PFSK-1 (cell line): ENCODE data around the gene RFTN1.

Experiments used
- FOXP2 ChIP-seq: optimal IDR thresholded peaks from 2 replicates; pipeline ENCODE3; 2011; ENCODE audit warnings: borderline replicate concordance, control low read depth, inconsistent platforms; ENCODE audit not compliant: insufficient read depth; ENCODE audit errors: extremely low read length, extremely low read depth
- POLR2AphosphoS5 ChIP-seq: IDR thresholded peaks from 2 replicates; pipeline ENCODE4 v1.6.1; 2012; ENCODE audit warnings: low read depth, mild to moderate bottlenecking, control low read depth, low read length, moderate library complexity
- SIN3A ChIP-seq: IDR thresholded peaks from 2 replicates; pipeline ENCODE4 v1.6.1; 2012; ENCODE audit warnings: mild to moderate bottlenecking, low read length, moderate library complexity, borderline replicate concordance; ENCODE audit not compliant: insufficient read depth
- TAF1 ChIP-seq: IDR thresholded peaks from 2 replicates; pipeline ENCODE4 v1.6.1; 2012; ENCODE audit warnings: low read length, control low read depth, borderline replicate concordance; ENCODE audit not compliant: insufficient read depth
- TF ChIP-seq, protein P1 (sequence below), 2 experiments: IDR thresholded peaks; 2 replicates each; pipeline versions ENCODE4 v1.6.1 to v1.8.0; 2011 to 2012; ENCODE audit warnings: low read depth in 2 of 2, low read length in 2 of 2, control low read depth in 1 of 2, inconsistent platforms in 1 of 2, mild to moderate bottlenecking in 1 of 2, moderate library complexity in 1 of 2; ENCODE audit not compliant: insufficient read depth in 1 of 2

The RFTN1 gene

DNA sequence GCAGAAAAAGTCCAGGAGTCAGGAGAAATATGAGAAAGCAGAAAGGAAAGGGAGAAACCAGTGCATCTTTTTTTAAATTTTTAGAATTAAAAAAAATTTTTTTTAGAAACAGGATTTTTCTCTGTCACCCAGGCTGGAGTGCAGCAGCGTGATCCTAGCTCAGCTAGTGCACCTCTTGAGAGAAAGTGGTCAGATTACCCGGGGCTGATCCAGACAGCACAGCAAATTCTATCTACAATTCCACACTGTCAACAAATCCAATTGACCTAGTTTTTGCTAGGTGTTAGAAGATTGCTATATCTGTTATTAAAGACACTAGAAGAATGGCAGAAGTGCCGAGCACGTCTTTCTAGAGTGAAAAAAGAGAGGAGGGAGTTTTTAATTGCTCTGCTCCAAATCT, 117.3 kb downstream of the RFTN1 start:
- TF ChIP-seq POLR2AphosphoS5 (no peak), TAF1 (no peak), FOXP2 (no peak), SIN3A (no peak)
- TF ChIP-seq, protein P1, sequence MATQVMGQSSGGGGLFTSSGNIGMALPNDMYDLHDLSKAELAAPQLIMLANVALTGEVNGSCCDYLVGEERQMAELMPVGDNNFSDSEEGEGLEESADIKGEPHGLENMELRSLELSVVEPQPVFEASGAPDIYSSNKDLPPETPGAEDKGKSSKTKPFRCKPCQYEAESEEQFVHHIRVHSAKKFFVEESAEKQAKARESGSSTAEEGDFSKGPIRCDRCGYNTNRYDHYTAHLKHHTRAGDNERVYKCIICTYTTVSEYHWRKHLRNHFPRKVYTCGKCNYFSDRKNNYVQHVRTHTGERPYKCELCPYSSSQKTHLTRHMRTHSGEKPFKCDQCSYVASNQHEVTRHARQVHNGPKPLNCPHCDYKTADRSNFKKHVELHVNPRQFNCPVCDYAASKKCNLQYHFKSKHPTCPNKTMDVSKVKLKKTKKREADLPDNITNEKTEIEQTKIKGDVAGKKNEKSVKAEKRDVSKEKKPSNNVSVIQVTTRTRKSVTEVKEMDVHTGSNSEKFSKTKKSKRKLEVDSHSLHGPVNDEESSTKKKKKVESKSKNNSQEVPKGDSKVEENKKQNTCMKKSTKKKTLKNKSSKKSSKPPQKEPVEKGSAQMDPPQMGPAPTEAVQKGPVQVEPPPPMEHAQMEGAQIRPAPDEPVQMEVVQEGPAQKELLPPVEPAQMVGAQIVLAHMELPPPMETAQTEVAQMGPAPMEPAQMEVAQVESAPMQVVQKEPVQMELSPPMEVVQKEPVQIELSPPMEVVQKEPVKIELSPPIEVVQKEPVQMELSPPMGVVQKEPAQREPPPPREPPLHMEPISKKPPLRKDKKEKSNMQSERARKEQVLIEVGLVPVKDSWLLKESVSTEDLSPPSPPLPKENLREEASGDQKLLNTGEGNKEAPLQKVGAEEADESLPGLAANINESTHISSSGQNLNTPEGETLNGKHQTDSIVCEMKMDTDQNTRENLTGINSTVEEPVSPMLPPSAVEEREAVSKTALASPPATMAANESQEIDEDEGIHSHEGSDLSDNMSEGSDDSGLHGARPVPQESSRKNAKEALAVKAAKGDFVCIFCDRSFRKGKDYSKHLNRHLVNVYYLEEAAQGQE (IDR thresholded peaks at IDR 0.05; ENCODE audit: insufficient read depth in 1 of 2, low read depth in 2 of 2, low read length in 2 of 2) = no peak

DNA sequence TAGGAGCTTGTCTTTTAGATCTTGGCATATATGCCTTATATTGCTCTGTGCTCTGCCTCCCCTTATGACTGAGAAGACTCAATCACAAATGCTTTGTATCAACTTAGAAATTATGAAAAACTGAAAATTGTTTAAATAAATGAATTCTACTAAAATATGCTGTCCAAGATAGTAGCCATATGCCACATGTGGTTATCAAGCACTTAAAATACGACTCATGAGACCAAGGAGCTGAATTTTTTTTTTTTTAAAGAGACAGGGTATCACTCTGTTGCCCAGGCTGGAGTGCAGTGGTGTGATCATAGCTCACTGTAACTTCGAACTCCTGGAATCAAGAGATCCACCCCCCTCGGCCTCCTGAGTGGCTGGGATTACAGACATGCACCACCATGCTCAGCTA, 118.3 kb downstream of the RFTN1 start:
- TF ChIP-seq, protein P1 (IDR thresholded peaks at IDR 0.05; ENCODE audit: insufficient read depth in 1 of 2, low read depth in 2 of 2, low read length in 2 of 2) = no peak
- TF ChIP-seq TAF1 = no peak
- no peak for TF ChIP-seq FOXP2
- TF ChIP-seq POLR2AphosphoS5 = no peak
- no peak for TF ChIP-seq SIN3A

DNA sequence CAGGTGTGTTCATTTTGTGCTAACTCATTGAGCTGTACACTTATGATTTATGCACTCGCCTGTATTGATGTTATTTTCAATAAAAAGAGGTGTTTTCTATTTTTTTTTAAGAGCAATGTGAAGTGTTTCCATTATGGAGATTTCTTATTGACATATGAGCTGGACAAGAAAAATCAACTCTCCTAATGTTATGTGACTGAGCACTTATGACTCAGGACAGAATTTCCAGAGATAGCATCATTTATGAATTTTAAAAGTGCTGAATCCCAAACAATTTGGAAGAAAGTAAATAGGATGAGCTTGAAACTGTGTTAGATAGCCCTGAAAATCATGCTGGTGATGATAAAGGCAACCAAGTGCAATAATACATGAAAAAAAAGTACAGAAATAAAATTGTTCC, 118.9 kb downstream of the RFTN1 start:
- TF ChIP-seq TAF1 (no peak), FOXP2 (no peak), POLR2AphosphoS5 (no peak), SIN3A (no peak)
- TF ChIP-seq, protein P1 (IDR thresholded peaks at IDR 0.05; ENCODE audit: insufficient read depth in 1 of 2, low read depth in 2 of 2, low read length in 2 of 2) = no peak

DNA sequence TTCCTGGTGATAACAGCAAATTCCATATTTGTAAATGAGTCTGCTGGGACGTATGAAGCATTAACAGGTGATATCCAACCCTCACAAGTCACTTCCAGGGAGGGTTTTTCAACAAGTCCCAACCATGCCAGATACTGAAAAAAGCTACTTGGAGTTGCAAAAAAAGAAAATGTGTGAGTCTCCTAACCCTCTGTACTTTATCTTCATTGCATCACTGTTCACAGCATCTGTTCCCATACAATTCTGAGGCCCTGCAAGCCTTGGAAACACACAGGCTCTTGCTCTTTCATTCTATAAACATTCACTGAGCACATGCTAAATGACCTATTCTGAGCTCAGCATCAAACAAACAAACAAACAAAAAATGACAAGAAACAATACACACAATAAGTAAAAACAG, 120.8 kb downstream of the RFTN1 start:
- TF ChIP-seq TAF1 (no peak), FOXP2 (no peak), SIN3A (no peak), POLR2AphosphoS5 (no peak)
- TF ChIP-seq, protein P1 (IDR thresholded peaks at IDR 0.05; ENCODE audit: insufficient read depth in 1 of 2, low read depth in 2 of 2, low read length in 2 of 2) = no peak

DNA sequence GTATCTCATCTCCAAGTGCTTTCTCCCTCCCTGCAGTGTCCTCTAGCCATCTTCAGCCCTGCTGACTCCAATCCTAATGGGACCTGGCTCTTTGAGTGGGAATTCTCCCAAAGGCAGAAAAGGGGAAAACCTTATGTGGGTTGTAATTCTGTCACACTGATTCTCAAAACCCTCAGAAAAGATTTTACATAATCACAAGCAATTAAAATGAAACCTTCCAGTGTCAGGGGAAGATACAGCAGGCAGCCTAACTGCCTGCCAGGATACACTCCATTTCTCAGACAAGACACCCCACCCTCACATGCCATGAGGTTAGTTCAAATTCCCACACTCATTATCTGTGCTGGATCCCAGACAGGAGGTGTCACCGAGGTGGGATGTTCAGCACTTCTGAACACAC, 121.4 kb downstream of the RFTN1 start:
- TF ChIP-seq POLR2AphosphoS5 (no peak), TAF1 (no peak), SIN3A (no peak), FOXP2 (no peak)
- TF ChIP-seq, protein P1 (IDR thresholded peaks at IDR 0.05; ENCODE audit: insufficient read depth in 1 of 2, low read depth in 2 of 2, low read length in 2 of 2) = no peak
